ENCODE results near the gene PRRT1.
"Not testable (repeated sequence)": the region's sequence is repeated elsewhere in the genome, so short reads cannot be mapped to it uniquely, and the experiment has no call there.

The PRRT1 gene

DNA sequence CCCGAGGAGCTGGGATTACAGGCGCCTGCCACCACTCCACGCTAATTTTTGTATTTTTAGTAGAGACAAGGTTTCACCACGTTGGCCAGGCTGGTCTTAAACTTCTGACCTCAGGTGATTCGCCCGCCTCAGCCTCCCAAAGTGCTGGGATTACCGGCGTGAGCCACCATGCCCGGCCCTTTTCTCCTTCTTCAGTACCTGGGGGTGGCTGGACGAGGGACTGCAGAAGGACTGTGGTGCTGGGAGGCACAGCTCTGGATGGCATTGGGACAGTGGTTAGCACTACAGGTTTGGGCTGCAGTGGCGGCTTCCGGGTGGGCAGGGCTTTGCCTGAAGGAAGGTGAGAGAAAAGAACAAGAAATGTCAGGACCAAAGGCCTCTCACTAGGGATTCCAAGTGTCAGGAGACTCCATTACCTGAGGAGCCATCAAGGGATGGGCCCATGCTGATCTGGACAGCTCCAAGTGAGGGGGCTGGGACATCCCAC, 31.1 kb downstream of the PRRT1 start:
- DNase-seq (ENCODE audit: low read depth) = no peak

DNA sequence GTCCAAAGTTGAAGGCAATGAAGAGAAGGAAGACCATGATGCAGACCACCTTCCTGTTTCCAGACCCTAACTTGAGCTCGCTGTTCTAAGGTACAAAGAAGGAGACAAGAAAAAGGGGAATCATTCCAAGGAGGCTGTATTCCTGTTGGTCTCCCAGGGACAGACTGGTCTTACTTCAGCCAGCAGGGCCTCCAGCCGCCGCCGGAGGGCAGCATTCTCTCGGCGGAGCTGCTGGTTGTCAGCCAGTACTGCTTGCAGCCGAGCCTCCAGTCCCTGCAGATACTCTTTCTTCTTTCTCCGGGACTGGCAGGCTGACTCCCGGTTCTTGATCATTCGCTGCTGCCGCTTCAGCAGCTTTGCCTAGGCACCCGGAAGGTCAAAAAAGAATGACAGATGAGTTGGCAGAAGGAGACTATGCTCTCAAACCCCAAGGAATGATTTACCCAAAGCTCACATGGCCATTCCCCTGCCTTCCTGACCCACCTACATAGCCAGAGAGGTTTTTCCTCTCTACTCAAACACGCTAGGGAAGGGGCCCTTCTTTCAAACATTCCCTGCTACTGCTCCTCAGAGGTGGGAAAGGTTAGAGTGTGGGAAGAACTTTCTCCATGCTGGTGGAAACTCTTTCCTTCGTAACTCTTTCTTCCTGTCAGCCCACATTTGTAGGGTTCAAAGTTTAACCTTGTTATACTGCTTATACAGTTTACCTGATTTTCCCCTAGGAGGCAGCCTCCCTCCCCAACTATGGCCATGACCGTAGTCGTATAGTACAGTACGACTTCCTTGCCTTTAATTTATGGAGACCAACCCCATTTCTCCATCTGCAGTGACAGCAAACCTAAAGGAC, 32.7 kb downstream of the PRRT1 start:
- peak; percentile 86 for DNase-seq (ENCODE audit: low read depth)

DNA sequence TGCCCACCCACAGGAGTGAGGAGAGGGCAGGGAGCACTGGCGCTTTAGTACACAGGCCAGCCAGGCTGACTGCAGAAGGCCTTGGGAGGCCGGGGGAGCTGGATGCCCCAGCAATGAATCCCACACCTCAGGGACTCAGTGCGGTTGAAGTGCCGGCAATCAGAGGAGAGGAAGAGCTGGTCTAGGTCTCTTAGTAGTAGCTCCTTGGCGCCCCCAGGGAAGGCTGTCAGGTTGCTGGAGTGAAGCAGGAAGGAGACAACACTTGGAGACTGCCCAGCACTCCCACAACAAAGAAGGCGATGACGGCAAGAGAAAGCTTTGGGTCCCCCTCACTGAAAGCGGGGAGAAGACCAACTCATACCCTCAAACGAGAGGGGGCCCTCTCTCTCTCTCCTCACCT, 34.3 kb downstream of the PRRT1 start:
- no peak for DNase-seq (ENCODE audit: low read depth)

DNA sequence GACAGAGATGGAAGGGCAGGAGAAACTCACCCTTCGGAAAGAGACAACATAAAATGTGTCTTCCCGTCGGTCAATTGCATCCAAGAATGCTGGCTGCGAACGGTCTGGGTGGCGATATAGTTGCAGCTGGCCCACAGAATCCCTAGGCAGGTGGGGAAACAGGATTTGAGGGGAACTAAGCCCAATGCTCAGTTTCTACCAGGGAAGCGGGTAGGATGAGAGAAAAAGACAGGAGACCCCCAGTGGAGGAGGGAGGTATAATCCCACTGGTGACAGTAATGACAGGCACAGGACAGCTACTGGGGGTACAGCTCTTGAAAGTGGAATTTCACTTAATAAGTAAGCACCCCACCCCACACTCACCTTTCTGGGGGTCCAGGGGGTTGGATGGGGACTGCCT, 35.1 kb downstream of the PRRT1 start:
- no peak for DNase-seq (ENCODE audit: low read depth)

DNA sequence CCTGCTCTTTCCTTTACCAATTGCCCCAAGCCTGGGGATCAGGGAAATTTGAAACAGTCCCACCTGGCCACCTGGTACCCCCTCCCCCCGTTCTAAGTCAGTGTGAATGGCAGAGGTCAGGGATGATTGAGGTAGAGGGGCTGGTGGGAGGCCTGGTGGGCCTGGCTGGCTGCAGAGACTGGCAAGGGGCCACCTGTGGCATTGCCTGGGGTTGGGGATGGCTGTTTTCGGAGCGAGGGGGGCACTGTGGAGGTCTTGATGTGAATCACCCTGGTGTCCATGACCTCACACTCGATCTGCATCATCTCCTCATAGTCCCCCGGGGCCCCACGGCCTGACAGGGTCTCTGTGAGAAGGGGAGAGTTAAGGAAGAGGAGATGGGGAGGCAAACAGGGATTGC, 36.1 kb downstream of the PRRT1 start:
- no peak for DNase-seq (ENCODE audit: low read depth)

DNA sequence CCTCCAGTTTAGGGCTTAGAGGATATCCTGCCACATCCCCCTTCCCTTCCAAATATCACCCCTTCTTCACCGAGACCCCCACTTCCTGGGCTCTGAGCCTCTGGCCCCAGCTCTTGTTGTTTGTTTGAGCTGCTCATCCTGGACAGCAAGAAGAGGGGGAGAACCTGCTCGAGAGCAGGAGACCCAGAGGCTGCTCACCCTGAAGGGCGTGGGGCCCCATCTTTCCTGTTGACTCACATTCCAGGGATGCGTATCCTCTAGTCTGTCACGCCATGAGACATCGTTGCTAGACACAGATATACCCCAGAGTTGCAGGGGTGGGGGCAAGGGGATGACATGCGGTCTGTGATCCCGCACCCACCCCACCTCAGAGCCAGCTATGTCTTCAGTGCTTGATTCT, 36.9 kb downstream of the PRRT1 start:
- no peak for DNase-seq (ENCODE audit: low read depth)

DNA sequence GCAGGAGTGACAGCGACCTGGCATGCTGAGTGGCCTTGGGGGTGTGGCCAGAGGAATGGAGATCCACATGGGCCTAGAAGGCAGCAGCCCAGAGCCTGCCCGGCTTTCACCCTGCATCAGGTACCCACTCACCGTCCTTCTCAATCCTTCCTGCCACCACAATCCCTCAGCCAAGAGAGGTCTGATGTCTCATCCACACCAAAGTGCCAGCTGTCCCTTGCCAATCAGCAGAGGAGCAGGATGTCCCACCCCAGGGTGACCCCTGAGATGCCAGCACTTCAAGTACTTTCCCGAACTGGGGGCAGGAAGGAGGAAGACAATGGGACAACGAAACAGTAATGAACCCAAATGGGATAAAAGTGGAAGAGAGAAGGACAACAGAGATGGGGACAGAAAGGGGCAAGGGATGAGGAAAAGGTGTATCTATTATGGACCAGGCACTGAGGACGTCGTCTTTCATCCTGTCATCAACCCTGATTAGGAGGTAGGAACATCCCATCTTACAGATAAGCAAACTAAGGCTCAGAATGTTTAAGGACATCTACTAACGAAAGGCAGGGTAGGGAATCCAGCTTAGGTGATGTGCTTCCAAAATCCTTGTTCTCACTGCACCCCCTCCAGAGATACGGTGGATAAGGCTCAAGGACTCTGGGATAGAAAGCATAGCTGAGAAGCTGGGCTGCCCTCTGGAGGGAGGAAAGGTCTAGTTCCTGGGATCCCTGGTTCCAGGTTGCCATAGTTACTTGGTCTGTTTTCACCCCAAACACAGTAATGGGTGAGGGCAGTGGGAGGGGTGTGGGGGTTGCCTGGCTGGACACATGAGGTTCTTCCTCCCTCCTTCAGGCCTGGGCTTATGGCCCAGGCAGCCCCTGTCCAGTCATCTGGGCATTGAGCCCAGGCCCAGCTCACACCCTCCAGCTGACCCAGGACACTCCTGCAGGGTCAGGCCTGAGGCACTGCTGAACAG, 38.1 kb downstream of the PRRT1 start:
- peak; percentile 98 for DNase-seq (ENCODE audit: low read depth)

DNA sequence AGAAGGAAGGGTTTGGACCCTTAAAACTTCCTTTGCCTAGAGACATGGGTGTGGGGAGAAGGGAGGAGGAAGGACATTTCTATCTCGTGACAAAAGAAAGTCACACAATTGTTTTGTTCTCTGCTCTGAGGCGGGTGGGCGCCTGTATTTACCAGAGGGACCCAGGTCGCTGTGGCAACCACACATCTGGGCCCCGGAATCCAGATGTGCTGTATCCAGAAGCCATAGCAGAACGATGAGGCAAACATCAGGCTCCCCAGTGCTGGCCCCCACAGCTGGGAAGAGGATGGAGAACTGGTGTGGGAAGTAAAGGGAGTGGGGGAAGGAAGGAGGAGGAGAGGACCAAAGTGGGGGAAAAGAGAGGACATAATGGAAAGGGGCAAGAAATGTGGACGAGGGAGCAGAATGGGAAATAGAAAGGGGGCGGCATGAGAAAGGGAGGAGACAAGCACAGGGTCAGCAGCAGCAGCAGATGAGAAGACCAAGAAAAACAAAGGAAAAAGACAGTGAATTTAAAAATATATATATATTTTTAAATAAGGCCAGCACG, 39.2 kb downstream of the PRRT1 start:
- peak; percentile 46 for DNase-seq (ENCODE audit: low read depth)

DNA sequence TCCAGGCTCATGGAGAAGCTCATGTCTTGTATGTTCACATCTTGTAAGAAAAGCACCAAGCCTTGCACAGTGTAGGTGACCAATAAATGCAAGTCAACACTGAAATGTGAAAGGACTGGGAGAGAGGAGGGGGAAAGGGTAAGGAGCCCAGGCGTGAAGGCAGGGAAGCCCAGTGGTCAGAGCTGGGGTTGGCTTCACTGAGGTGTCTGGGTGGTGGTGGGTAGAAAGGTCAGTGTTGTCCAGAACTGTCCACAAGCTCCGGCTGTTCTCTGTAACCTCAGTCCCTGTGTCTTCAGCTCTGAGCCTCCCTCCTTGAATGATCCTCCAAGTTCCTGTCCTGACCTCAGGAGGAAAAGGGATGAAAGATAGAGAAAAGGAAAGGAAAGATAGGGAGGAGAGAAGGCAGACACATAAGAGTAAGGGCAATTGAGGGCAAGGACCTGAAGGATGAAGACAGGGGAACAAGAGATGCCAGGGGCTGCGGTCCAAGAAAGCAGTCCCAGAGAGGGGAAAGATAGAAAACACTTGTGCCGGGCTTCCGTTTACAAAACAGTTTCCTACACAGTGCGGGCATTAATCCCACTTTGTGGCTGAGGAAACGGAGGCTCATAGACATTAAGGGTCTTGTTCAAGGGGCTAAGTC, 40.2 kb downstream of the PRRT1 start:
- no peak for DNase-seq (ENCODE audit: low read depth)

DNA sequence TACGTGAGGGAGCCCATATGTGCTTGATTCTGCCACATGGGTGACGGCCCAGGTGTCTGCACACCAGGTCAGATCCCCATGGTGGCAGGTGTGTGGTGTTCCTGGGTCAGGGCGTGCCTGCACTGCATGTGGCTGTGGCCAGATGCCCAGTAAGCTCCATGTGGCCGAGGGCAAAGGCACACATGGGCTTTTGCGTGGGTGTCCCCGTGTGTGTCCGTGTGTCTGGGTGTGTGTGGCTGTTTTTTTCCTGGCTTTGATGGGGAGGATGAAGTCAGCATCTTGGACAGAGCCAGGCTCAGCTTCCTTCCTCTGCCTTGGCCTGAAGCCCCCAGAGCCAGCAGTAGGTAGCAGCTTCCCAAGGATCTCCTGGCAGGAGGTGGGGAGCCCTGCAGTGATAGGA, 41.1 kb downstream of the PRRT1 start:
- no peak for DNase-seq (ENCODE audit: low read depth)

DNA sequence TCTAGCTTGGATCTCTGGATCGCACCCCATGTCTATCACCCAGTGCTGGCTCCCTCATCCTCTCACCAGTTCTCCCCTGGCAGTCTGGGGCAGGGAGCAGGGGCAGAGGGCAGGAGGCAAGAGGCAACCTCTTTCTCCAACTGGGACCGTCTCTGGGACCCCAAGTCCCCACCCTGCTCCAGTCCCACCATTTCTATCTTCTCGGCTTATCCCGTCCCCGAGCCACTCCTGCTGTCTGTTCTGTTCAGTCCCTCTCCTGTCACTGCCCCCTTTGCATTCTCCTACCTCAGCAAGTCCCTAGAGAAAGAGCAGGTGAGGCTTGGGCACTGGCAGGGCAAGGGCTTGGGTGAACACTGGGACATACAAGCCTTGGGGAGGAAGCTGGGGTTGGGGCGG, 42.0 kb downstream of the PRRT1 start:
- no peak for DNase-seq (ENCODE audit: low read depth)

DNA sequence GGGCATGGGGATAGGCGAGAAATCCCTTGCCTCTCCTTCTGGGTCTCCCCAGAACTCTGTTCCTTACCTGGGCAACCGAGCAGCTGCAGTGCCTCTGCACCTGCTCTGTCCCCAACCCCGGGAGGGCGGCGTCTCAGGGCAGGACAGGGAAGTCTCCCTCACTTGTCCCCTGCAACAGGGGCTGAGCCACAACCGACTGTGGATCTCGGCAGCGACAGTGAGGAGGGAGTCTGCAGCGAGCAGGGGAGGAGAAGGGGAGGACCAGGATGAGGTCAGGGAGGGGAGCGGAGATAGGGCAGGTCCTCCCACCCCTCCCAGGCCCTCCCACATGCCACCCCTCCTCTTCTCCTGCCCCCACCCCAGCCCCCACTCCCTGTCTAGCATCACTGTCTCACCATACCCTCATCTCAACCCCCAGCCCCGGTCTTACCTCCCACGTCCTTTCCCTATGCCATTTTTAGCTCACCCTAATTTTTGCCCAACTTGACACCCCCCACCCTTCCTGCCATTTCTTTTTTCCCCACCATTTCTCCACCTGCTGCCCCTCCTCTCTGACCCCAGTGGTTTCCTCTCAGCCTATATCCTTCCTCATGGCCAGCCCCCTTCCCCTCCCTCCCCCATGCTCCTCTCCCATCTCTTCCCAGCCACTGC, 42.5 kb downstream of the PRRT1 start, which contains the start of gene TNXB:
TSS of gene TNXB (minus strand) at position 225 of the 651 bp plus-strand sequence. CDS start 11,140 bp downstream, outside the sequence.
- DNase-seq (ENCODE audit: low read depth) = no peak

DNA sequence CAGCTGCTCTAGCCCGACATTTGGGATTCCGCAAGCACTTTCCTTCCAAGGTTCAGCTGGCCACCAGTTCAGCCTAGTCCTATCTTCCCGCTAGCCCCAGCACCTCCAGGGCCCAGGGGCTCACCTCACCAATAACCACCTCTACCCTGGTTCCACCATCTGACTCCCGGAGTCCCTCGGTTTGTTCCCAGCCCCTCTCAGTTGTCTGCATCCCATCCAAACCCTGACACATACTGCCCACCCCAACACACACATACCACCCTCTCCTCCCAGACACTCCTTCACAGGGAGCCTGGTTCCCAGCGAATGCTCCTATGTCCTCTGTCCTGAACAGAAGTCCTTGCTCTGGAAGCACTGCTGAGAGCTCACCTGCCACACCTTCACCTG, 43.0 kb downstream of the PRRT1 start:
- DNase-seq (ENCODE audit: low read depth) = no peak

DNA sequence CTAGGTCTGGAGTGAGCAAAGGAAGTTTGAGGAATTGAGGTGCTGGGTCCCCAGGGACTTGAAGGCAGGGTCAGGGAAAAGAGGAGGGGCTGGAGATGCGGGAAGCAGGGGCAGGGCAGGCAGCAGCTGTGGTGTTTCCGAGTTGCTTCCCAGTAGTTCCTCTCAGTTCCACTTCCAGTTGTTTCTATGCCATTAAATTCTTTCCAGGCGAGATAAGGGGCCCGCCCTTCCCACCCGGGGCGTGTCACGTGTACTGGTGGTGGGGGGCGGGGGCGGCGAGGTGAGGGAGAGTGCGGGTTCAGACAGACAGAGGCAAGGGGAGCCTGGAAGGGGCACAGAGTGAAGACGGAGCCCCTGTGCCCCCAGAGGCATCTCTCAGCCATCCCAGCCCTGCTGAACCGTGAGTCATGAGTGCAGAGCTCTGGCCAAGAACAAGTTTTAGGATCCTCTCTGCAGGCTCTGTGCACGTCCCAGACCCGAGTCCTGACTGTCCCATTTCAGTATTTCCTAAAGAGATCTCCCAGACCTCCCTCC, 43.6 kb downstream of the PRRT1 start:
- DNase-seq (ENCODE audit: low read depth) = peak; percentile 56

DNA sequence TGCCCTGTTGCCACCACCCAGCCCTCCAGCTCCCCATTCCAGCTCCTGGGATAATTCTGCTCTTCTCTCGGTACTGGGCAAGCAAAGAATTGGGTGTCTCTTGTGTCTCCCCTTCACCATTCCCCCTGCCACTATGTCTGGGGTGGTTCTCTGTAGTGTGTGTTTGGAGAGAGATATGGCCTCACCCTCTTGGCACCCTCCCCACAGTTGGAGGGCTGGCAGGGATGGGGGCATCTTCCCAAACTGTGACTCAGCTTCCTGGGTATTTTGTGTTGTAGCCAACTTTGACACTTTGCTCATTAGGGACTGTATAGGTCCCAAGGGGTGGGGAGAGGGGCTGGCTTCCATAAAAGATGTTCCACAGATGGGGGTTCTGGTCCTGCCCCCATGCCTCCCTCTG, 44.3 kb downstream of the PRRT1 start:
- DNase-seq (ENCODE audit: low read depth) = no peak

DNA sequence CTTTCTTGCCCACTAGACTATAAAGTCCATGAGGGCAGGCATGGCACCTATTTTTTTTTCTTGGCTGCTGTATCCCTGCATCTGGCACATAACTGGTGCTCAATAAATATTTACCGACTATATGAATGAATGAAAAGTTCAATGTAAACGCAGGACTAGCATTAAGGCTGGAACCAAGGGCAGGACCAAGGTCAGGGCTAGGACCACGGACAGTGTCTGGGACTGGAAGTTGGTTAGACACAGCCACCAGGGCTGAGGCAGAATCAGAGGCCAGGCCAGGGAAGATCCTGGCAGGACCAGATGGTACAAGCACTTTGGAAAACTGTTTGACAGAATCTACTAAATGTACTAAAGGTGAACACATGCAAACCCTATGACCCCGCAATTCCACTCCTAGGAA, 46.3 kb downstream of the PRRT1 start:
- DNase-seq (ENCODE audit: low read depth) = no peak

DNA sequence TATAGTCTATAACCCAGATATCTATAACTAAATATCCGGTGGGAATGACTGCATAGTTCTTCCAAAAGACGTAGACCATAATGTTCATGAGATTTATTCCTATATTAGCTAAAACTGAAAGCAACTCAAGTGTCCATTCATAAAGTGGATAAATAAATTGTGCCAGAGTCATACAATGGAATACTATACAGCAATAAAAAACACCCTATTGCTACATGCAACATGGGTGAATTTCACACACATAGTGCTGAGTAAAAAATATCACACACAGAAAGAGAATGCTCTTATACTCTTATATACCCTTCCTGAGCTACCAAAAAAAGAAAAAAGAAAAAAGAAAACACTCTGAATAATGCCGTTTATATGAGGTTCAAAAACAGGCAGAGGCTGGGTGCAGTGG, 49.5 kb downstream of the PRRT1 start:
- no peak for DNase-seq (ENCODE audit: low read depth)

DNA sequence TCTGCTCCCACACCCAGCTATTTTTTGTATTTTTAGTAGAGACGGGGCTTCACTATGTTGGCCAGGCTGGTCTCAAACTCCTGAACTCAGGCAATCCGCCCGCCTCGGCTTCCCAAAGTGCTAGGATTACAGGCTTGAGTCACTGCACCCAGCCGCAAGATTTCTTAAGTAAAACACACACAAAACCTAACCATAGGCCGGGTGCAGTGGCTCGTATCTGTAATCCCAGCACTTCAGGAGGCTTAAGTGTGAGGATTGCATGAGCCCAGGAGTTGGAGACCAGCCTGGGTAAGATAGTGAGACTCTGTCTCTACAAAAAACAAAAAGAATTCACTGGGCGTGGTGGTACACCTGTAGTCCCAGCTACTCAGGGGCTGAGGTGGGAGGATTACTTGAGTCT, 51.5 kb downstream of the PRRT1 start:
- not testable (repeated sequence) for DNase-seq (ENCODE audit: low read depth)
